DMS 273 treated with DMSO at 0.1 percent for 48 hours (cell line): ENCODE data around the gene SLC2A9.

Experiments used
- DNase-seq: peaks from one replicate; lab custom pipeline; 2025; lab: John Stamatoyannopoulos, UW

The SLC2A9 gene

GRCh38 chr4:9891740-9892139 lies 129.6 kb downstream of the SLC2A9 start:
- no peak for DNase-seq

GRCh38 chr4:9891056-9891455 lies 130.2 kb downstream of the SLC2A9 start:
- no peak for DNase-seq

GRCh38 chr4:9889306-9889705 lies 132.0 kb downstream of the SLC2A9 start:
- DNase-seq = no peak

GRCh38 chr4:9885958-9886357 lies 135.3 kb downstream of the SLC2A9 start:
- no peak for DNase-seq

GRCh38 chr4:9880406-9881197 lies 140.7 kb downstream of the SLC2A9 start:
- DNase-seq = no peak

- no peak for DNase-seq
Observed at GRCh38 chr4:9877123-9877522, 144.2 kb downstream of the SLC2A9 start.

GRCh38 chr4:9875516-9875915 lies 145.8 kb downstream of the SLC2A9 start:
- DNase-seq = no peak

GRCh38 chr4:9874385-9874784 lies 146.9 kb downstream of the SLC2A9 start:
- no peak for DNase-seq

- no peak for DNase-seq
Observed at GRCh38 chr4:9870165-9870790, 151.0 kb downstream of the SLC2A9 start.

- DNase-seq = no peak
Observed at GRCh38 chr4:9867751-9868425, 153.4 kb downstream of the SLC2A9 start.

- no peak for DNase-seq
Observed at GRCh38 chr4:9866931-9867330, 154.4 kb downstream of the SLC2A9 start.

GRCh38 chr4:9861561-9861960 lies 159.7 kb downstream of the SLC2A9 start:
- DNase-seq = no peak

- DNase-seq = no peak
Observed at GRCh38 chr4:9859810-9860209, 161.5 kb downstream of the SLC2A9 start.

- no peak for DNase-seq
Observed at GRCh38 chr4:9849538-9849920, 171.8 kb downstream of the SLC2A9 start.

GRCh38 chr4:9847968-9848748 lies 173.1 kb downstream of the SLC2A9 start:
- no peak for DNase-seq

GRCh38 chr4:9845791-9846493 lies 175.4 kb downstream of the SLC2A9 start:
- DNase-seq = no peak

GRCh38 chr4:9841072-9841471 lies 180.2 kb downstream of the SLC2A9 start:
- DNase-seq = no peak

- DNase-seq = no peak
Observed at GRCh38 chr4:9835430-9835829, 185.9 kb downstream of the SLC2A9 start.

GRCh38 chr4:9833421-9833820 lies 187.9 kb downstream of the SLC2A9 start:
- DNase-seq = no peak

GRCh38 chr4:9832640-9833039 lies 188.7 kb downstream of the SLC2A9 start:
- DNase-seq = no peak

GRCh38 chr4:9826551-9826950 lies 194.7 kb downstream of the SLC2A9 start:
- DNase-seq = no peak

- no peak for DNase-seq
Observed at GRCh38 chr4:9825049-9825448, 196.2 kb downstream of the SLC2A9 start.
